Mucosa of descending colon (tissue), 3 donors: ENCODE data around the gene PLEKHA4. TPM values are rescaled to one million over a fixed set of nuclear protein-coding genes. Genes with fewer than 3 reads are reported as not detected.

ENCODE experiments used
- ATAC-seq: fragments of 200-7000 bp; cut with Tn5 transposase; one replicate; pipeline ENCODE4 v1.9.1; 2020; ENCODE audit warnings: mild to moderate bottlenecking, moderate library complexity
- DNase-seq, 3 donors: peaks; one replicate each; pipeline ENCODE4 v3.0.0-alpha.2; 2020
- H3K36me3 ChIP-seq: fragments of 200-600 bp; one replicate; pipeline ENCODE4 v1.8.0; 2021; ENCODE audit warnings: low read depth, mild to moderate bottlenecking
- H3K4me1 ChIP-seq: fragments of 200-600 bp; one replicate; pipeline ENCODE4 v1.8.0; 2021; ENCODE audit warnings: low read depth, mild to moderate bottlenecking
- H3K4me3 ChIP-seq: fragments of 200-600 bp; one replicate; pipeline ENCODE4 v1.8.0; 2021; ENCODE audit warnings: mild to moderate bottlenecking
- H3K9me3 ChIP-seq: fragments of 200-600 bp; one replicate; pipeline ENCODE4 v1.8.0; 2021; ENCODE audit warnings: mild to moderate bottlenecking
- CTCF ChIP-seq: fragments of 200-600 bp; IDR thresholded peaks from one replicate; pipeline ENCODE4 v1.8.0; 2022; ENCODE audit warnings: antibody characterized with exemption, mild to moderate bottlenecking
- intact Hi-C, 2 donors: fragments of 100-400 bp; cut with DNase I in 1 of 2; cut with micrococcal nuclease in 1 of 2; formaldehyde crosslinking; loops; one replicate each; pipeline versions ENCODE4 v1.11.0 to v1.11.1; 2022; cut with DNase I, micrococcal nuclease
- total RNA-seq, 3 donors: library from RNA; stranded (reverse); fragmentation: NEBNext Ultra II Directional in 2 of 3; extraction: Animal tissue kit (Norgen Biotek cat#: 25700) in 2 of 3; gene quantifications; one replicate each; pipeline versions ENCODE4 v1.2.1 to v1.2.4, GENCODE V29; 2021 to 2023
- donor health status: DM: no; HTN: no; CAD: no; lungs with moderate emphysema.
- donor health status: DM: no; HTN: no; CAD: no.
- donor health status: DM: no; HTN: yes; CAD: no.

PLEKHA4 gene
- total RNA-seq, 3 donors from 2014 or later, result 4.6 to 30.2 (median 21.5) TPM

- Histone ChIP-seq H3K36me3 (no peaks in the 10 kb centered on the region), H3K9me3 (no peaks in the 10 kb centered on the region), H3K4me3 (no peak overlapping the region), H3K4me1 (peaks cover 35% of the 10 kb centered on the region)
- ATAC-seq, result peak; percentile 71
- peak; percentile 63 to 81 (median 80) for DNase-seq
- no peak for TF ChIP-seq CTCF
- intact Hi-C loops, result no loop called here
These were observed 61.4 kb downstream of the PLEKHA4 start for GRCh38 chr19:48806818-48807589.

GRCh38 chr19:48806518-48806817, 61.9 kb downstream of the PLEKHA4 start:
- Histone ChIP-seq H3K4me1 (peaks cover 30% of the 10 kb centered on the region), H3K9me3 (no peaks in the 10 kb centered on the region), H3K36me3 (no peaks in the 10 kb centered on the region), H3K4me3 (no peak overlapping the region)
- no peak for TF ChIP-seq CTCF
- ATAC-seq (no peak), DNase-seq (peak in 1 of 3 donors; percentile 73)
- intact Hi-C loops, result no loop called here

GRCh38 chr19:48805452-48805851, 63.0 kb downstream of the PLEKHA4 start:
- TF ChIP-seq CTCF, result no peak
- H3K4me3 ChIP-seq, result no peak overlapping the region
- peaks cover 25% of the 10 kb centered on the region for H3K4me1 ChIP-seq
- intact Hi-C loops, result no loop called here
- no peaks in the 10 kb centered on the region for H3K36me3 ChIP-seq
- ATAC-seq, result no peak
- no peaks in the 10 kb centered on the region for H3K9me3 ChIP-seq
- no peak for DNase-seq

GRCh38 chr19:48804496-48804895, 63.9 kb downstream of the PLEKHA4 start:
- DNase-seq, result no peak
- Histone ChIP-seq H3K9me3 (no peaks in the 10 kb centered on the region), H3K4me1 (peaks cover 18% of the 10 kb centered on the region), H3K36me3 (no peaks in the 10 kb centered on the region), H3K4me3 (no peak overlapping the region)
- intact Hi-C loops, result no loop called here
- no peak for TF ChIP-seq CTCF
- ATAC-seq, result no peak

- ATAC-seq, result no peak
- no peak for TF ChIP-seq CTCF
These were observed 65.8 kb downstream of the PLEKHA4 start for GRCh38 chr19:48802623-48803022.

More at GRCh38 chr19:48802623-48803022, 65.8 kb downstream of the PLEKHA4 start:
- Histone ChIP-seq H3K4me3 (no peak overlapping the region), H3K36me3 (no peaks in the 10 kb centered on the region), H3K4me1 (peaks cover 9% of the 10 kb centered on the region), H3K9me3 (no peaks in the 10 kb centered on the region)
- intact Hi-C loops, result no loop called here
- no peak for DNase-seq
